ENCODE results near the gene ADGRD1.

Gene ADGRD1

DNA sequence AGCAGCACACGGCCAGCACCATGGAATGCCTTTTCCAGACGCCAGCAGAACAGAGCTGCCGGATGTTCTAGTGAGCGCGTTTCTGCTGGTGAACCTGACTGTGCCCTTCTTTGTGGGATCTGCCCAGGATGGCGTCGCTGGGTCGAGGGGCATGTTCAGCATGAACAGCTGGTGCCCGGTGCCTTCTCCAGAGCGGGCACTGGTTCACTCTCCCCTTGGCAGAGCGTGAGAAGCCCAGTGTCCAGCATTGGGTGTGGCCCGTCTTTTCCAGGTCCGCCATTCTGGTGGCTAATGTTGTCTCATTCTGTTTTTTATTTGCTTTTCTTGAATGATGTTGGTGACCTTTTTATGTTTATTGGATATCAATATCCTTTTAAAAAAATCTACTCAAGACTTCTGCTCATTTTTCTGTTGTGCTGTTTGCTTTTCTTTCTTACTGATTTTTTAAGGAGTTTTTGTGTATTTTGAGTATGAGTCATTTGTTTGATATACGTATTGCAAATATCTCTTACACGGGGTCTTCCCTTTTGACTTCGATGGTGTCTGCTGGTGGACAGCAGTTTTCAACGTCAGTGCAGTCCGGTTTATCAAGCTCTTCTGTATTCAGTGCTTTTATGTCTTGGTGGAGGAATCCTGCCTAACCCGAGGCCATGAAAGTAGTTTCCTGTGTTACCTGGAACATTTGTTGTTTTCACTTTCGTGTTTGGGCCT, 74.3 kb downstream of the ADGRD1 start:
- DNase-seq = no peak

GRCh38 chr12:131028587-131029338, 75.1 kb downstream of the ADGRD1 start:
- no peak for DNase-seq

DNA sequence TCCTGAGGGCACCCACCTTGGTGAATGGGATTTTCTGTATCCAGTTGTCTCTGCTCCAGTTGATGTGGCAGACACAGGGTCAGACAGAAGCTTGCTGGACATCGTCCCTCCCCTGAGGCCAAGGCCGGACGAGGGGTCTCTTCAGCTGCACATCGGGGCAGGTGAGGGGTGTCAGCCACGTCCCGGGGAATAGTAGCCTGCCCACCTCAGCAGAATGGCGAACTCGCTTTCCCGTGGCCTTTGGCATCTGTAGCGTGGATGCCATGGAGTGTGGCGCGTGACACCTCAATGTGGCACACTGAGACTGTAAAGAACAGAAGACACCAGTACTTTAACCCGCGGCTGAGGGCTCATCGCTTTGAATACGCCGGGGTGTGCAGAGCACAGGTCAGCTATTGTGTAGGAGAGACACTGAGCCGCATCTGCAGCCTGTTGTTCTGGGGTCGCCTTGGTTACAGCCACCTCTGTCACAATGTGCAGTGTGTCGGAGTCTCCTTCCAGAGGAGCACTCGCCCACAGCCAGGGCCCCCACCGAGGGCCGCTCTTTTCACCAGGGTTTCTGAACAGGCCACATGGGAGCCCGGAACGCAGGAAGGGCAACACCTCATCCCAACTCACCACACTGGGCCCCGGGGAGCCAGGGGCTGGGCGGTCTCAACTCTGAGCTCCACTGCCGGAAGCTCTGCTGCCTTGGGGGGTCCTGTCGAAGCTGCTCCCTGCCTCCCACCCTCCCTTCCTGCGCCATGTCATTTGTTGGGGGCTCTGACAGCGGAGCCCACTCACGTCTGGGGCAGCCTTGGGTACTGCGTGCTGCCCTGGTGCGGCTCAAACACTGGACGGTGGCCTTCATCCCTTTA, 77.0 kb downstream of the ADGRD1 start:
- no peak for DNase-seq

- no peak for DNase-seq
Measured at GRCh38 chr12:131032082-131032750, 78.5 kb downstream of the ADGRD1 start.

GRCh38 chr12:131033486-131033885, 79.8 kb downstream of the ADGRD1 start:
- DNase-seq = no peak

GRCh38 chr12:131033886-131034482, 80.3 kb downstream of the ADGRD1 start:
- DNase-seq = no peak

GRCh38 chr12:131034631-131035244, 81.0 kb downstream of the ADGRD1 start:
- no peak for DNase-seq

DNA sequence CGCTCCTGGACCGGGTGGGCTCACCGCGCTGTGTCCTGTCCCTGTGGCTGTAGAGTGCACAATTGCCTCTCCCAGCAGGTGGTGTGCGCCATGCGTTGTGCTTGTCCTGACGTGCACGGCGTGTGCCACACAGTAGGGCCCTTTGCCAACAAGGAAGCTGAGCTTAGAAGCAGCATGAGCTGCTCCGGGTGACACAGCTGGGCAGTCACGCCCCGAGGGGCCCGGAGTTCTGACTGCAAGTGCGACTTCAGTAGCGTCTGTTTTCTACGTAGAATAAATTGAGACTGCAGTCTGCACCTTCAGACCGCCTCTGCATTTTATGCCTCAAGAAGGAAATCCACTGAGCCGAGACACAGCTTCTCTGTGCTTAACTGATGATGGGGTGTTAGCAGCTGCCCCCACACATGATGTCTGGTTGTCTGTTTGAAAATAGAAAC, 81.6 kb downstream of the ADGRD1 start:
- DNase-seq = no peak

- DNase-seq = no peak
Measured at GRCh38 chr12:131038159-131038558, 84.5 kb downstream of the ADGRD1 start.

GRCh38 chr12:131038961-131039950, 85.5 kb downstream of the ADGRD1 start:
- no peak for DNase-seq

GRCh38 chr12:131040491-131040890, 86.8 kb downstream of the ADGRD1 start:
- no peak for DNase-seq

GRCh38 chr12:131041216-131041967, 87.7 kb downstream of the ADGRD1 start:
- DNase-seq = no peak

DNA sequence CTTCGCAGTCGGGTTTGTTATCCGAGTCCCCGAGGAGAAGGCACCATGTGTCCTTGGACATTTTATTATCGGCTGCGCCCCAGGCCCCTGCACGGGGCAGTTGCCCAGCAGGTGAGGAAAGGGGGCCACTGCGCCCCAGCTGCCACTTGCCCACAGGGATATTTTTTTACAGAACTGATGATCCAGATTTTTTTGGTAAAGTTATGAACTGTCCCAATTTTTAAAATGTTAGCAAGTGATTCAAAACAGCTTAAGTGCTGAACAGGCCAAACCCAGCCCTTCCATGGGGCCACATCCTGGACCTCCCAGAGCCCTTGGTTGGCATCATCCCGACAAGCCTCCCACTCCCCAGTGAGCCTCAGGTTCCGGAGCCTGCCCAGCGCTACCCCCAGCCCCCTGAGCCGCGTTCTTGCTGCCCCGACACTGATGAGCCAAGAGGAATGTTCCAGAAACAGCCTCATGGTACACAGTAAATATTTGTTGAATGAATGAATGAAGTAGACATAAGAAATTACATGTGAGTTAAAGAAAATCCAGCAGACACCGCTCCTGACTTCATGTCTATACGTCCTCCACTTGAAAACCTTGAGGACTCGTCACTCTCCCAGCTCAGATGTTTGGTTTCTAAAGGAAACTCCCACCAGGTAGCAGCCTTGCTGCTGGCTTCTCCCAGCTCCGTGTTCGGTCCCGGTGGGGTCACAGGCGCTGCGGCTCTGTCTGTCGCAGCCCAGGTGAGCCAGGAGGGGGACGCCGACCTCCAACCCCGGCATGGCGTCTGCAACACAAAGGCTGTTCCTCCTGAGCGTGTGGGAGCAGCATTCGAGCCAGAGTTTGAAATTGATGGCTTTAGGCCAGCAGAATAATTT, 88.5 kb downstream of the ADGRD1 start:
- DNase-seq = no peak

DNA sequence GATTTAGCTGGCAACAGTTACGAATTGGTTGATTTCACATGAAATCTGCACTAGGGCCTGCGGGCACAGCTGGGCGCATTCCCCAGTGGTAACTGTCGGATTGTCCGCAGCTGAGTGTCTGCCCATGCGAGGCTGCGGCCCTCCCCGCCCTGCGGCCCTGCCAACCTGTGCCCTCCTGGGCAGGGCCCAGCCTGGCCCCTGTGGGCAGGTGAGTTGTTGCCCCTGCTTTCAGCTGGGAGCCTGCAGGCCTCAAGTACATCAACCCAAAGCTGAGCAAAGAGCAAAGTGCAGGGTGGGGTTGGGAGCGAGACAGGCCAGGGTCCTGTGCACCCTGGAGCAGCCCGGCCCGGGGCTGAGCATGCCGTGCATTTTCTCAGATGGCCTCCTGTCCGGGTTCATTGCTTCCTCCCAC, 89.1 kb downstream of the ADGRD1 start:
- no peak for DNase-seq

DNA sequence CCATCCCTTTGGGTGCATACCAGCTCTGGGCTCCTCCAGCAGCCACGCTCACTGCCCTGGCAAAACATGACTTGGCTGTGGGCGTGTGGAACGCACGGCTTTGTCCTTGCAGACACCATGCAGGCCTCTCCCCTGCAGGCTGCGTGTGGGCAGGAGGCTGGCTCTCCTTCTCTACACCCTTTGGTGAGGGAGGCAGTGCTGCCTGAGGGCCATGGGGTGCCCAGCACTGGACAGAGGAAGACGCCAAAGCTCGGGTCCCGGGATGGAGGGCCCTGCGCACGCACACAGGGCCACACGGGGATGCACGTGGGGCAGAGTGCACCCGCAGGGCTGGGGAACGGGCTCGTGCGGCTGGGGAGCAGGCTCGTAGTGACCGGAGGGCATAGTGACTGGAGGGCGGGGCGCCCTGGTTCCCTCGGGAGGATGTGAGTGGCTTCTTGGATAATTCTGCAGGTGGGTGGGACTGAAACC, 89.7 kb downstream of the ADGRD1 start:
- DNase-seq = no peak

DNA sequence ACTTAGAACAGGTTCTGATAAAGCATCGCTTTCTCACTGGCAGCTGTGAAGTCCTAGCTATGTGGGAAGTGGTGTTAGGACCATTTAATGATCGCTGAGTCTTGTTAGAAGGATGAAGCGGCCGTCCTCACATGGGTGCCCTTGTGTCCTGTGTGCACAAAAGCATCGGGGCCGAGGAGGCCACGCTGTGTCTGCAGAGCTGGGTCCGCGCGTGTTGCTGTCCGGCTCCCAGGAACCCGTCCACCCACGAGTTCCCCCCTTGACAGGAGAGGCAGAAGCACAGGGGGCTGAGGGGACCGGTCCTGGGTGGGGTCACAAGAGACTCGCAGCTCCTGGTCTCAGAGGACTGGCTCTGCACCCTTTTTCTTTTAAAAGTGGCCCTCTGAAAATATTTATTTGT, 90.4 kb downstream of the ADGRD1 start:
- no peak for DNase-seq

DNA sequence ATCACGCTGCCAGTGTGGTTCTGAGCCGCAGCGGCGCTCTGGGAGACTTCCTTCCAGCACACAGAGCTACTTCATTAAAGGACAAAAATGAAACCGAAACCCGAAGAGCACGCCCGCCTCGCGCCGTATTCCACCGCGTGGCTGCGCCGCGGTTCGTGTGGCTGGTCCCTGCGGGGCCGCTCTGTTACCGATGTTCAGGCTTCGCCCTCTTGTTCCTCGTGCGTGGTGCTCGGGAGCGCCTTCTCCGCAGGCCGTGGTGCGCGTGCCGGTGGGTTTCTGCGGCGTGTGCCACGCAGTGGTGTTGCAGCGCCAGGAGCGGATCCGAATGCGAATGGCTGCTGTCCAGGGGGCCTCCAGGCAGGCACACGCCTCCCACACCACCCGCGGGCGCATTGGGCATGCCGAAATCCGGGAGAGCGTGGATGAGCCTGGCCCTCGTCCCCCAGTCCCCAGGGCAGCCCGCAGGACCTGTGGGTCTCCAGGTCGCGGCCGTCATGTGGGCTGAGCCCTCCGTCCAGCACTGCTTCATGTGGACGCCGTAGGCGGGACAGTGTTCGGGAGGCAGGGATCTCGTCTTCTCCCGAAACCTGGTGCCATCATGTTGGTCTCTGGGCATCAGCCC, 91.2 kb downstream of the ADGRD1 start:
- DNase-seq = no peak

All from stimulated activated CD4-positive, alpha-beta T cell treated with anti-CD3 and anti-CD28 coated beads, Interleukin-2, amount 100 ng/mL, for 24 hours (primary cell).